Neural progenitor cell (in vitro differentiated cells): ENCODE results near the gene S100PBP.

Experiments
- CTCF ChIP-seq: fragments of 200-600 bp; sonication (generic); IDR thresholded peaks from 2 replicates; pipeline ENCODE4 v1.5.1; 2017; ENCODE audit warnings: antibody characterized with exemption, mild to moderate bottlenecking
- EZH2 ChIP-seq: fragments of 200-600 bp; sonication (generic); IDR thresholded peaks from 2 replicates; pipeline ENCODE4 v1.6.1; 2017; ENCODE audit warnings: antibody characterized with exemption, mild to moderate bottlenecking, moderate library complexity
- EZH2phosphoT487 ChIP-seq: fragments of 200-600 bp; sonication (generic); IDR thresholded peaks from 2 replicates; pipeline ENCODE4 v1.6.1; 2017; ENCODE audit warnings: antibody characterized with exemption

GRCh38 chr1:32813941-32814739 is 3.3 kb upstream of the S100PBP start:
- TF ChIP-seq CTCF: no peak
- no peak for TF ChIP-seq EZH2phosphoT487
- TF ChIP-seq EZH2: no peak
